CD4-positive, alpha-beta T cell treated with Interleukin-10 for 1 hour (primary cell): Measurements from ENCODE around the gene TRIP11.

ENCODE experiments used
- DNase-seq: peaks from one replicate; pipeline ENCODE4 v3.0.0-alpha.2; 2020

Gene TRIP11

DNA sequence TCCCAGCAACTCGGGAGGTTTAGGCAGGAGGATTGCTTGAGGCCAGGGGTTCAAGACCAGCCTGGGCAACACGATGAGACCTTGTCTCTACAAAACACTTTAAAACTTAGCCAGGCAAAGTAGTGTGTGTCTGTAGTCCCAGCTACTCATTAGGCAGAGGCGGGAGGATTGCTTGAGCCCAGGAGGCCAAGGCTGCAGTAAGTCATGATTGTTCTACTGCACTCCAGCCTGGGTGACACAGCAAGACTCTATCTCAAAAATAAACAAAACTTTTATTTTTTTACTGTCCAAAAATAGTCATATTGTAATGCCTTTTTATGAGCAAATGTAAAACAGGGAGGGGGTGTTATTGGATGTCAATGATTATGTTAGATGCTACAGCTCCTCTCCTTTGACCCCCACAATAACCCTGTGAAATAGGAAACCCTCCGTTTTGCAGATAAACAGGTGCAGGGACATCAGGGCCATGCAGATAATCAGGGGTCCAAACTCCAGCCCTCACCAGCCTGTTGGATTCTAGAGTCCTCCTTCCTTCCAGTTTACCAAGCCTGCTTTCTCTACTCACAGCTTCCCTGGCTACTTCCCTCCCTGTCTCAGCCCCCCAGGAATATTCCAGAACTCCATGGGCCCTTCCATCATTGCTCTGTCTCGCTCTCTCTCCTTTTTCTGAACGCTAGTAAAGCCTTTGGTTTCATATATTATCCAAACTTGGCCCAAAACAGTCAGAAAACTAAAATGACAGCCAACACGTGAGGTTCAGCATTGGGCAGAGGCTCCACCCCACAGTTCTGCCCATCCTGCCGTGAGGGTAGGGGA is 86.5 kb downstream of the TRIP11 start:
- no peak for DNase-seq

DNA sequence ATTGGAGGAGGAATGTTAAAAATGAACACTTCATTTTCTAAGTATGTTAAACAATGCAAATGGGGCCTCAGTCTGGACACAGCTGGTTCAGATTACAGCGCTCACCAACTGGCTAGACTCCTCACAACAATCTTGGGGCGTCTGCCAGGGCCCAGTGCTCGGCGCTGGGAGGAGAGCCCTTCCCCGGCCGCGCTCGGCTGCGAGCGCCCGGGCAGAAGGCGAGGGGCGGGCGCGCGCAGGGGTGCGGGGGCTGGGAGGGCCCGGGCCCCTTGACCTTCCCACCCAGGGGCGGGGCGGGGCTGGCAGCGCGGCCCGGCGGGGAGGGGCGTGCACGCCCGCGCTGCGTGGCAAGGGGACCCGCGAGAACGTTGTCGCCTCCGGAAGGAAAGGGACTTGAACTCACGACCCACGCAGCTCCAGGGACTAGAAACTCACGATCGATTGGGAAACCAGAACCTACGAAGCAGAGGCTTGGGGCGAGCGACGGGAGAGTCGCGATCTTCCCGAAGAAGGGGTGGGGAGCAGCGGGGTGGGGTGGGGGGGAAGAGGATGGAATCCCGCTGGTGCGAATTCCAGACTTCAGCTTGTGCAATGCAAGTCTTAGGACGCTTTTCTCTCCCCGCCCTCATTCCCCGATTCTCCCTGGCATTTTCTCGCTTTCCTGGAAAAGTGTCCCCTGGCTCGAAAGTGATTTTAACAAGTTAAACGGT is 92.2 kb downstream of the TRIP11 start, which contains the start of gene FBLN5:
Gene FBLN5, minus strand, starts transcription at position 220 of the 710 bp plus-strand sequence. CDS start 465 bp downstream, outside the sequence.
- DNase-seq = peak; percentile 24

DNA sequence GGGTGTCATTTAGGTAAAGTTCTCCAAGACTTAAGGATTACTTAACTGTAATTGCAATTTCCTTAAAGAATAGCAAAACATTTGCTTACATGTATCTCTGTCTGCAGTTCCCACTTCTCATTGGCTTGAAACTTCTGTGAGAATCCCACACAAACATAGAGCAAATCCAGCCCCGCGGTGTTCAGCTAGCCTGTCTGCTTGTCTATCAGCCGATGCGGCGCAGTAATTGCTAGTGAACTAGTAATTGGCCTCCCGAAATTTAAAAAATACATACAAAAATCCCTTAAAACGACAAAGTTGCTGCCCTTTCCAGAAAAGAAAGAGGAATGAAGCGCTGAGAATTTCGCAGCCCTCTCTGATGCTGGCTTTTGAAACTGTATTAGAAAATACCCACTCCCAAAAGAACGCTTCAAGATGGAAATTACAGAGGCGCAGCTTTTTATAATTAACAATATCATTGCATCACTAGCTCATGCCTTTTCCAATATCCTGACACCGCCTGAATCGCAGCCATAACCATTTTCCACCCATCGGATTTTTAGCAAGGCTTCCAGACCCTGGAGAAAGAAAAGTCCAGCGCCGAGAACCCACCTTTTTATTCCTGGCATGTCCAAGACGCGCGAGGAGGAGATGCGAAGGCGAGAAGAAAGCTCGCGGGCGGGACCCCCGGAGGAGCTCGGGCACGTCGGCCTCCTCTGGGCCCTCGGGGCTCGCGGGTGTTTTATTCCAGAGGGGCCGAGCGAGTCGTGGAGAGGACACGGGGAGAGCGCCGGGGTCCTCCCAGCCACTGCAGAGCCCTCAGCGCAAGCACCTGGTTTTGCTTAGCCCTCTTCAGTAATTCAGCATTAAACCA is 93.0 kb downstream of the TRIP11 start:
- DNase-seq = no peak

DNA sequence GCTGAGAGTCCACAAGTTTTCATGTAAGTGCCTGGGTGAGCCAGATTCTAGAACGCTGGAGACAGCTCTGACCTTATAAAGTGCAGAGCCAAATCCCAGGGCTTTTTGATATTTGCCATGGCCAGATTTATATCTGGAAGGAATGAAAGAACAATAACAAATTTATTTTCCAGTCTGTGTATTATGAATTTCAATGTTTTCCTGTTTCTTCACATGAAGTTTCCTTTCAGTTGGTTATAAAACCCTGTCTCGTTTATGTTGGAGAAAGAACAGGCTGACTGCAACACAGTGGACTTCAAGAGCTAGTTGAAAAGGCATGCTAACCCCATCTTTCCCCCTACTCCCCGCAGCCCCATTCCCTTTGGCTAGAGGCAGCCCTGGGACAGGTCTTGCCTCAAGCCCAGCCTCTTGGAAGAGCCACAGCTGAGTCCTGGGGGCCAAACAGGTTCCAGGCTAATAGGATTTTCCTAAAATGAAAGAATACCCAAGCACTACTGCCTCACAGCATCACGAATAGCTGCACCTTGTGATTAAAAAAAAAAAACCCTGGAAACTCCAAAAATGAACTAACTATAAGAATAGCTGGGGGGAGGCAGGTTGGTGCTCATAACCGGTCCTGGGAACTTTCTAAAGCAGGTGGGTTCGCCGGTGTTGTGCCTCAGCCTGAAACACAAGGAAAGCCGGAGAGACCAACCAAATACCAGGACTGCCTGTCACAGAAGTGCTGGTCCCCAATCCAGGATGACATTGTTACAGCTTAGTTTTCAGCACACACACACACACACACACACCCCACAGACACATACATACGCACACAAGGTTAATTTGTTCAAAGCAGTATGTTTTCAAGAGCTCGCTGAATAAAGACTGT is 93.9 kb downstream of the TRIP11 start:
- DNase-seq = no peak

DNA sequence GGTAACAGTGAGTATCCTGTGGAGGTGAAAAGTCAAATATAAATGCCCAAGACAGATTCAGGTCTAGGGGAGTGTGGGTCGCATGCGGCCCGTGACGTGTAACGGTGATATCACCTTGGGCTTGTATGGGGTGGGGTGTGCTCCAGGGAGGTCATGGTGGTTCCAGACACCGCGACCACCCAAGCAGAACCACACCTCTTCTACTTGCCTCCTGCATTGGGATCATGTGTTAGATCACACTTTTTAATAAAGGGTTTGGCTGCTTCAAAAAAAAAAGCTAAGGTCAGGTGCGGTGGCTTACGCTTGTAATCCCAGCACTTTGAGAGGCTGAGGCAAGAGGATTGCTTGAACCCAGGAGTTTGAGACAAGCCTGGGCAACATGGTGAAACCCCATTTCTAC is 96.9 kb downstream of the TRIP11 start:
- DNase-seq = no peak

DNA sequence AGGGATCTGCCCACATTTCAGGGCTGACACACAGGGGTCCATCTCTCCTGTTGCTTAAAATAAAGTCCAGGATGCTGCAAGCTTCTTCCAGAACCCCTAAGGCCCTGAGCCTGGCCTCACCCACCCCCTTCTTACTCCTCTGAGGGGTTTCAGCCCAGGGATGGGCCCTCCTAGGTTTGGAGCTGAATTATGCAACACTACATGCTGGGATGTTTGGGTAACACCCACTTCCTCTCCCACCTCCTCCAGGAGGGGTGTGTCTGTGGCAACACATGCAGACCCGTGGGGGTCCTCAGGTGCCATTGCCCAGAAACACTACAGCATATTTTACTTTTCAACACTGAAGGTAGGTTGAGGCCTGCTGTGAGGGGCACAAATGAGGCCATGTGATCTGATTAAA is 97.7 kb downstream of the TRIP11 start:
- DNase-seq = no peak

DNA sequence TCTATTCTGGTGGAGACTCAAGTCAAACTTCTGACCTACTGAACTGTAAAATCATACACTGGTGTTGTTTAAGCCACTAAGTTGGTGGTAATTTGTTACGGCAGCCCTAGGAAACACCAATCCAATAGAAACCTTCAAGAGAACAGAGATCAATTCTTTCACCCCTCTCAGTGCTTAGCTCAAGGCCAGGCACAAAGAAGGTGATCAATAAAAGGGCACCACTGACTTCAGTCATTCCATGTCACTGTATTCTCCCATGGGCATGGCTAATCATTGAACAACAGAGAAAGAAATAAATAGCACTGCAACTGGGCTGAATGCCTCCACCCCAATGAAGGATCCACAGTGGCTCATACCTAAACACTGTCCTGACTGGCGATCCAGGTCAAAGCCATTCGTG is 99.7 kb downstream of the TRIP11 start:
- no peak for DNase-seq

DNA sequence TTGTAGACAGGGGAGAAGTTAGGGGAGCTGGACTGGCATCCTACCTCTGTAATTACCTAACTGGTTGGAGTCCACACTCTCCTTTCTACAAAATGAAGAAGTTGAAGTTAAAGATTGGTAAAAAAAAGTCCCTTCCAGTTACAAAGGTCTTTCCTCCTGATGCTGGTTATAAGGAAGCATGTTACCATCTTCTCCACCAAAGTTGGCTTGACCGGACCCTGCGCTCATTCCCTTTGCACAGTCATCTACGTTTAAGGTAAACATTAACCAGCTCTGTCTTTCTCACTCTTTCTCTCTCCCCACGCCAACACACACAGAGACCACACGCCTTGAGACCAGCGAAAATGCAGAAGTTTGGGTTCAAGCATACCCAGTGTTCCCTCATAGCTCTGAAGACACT is 104.3 kb downstream of the TRIP11 start:
- no peak for DNase-seq

DNA sequence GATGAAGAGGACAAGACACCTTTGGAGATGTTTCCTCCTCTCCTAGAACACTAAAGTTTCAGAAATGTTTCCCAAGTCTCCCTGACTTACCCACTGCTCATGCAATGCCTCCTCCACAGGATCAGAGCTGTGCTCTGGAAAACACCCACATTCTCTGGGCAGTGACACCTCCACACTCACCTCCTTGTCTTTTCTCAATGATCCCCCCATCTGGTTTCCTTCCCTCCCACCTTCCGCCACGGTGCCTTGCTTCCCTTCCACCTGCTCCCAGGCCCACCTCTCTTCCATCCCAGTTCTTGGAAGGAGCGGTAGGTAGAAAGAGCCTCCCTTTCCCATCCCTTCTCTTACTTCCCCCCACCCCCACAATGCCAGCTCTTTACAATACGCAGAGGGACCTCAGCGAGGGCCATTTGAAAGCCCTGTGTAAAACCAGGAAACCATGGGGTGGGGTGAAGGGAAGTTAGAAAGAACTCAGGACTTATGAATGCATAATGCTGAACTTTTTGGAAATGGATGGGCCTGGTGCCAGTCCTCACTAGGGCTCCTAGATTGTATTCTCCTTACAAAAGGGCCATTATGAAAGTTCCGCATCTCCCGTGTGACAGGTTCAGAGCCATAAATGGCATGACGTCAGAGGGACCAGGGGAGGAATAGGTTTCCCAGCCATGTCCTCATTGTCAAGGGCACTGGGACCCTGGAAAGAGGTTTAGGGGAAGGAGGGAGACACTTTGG is 105.1 kb downstream of the TRIP11 start:
- DNase-seq = no peak

DNA sequence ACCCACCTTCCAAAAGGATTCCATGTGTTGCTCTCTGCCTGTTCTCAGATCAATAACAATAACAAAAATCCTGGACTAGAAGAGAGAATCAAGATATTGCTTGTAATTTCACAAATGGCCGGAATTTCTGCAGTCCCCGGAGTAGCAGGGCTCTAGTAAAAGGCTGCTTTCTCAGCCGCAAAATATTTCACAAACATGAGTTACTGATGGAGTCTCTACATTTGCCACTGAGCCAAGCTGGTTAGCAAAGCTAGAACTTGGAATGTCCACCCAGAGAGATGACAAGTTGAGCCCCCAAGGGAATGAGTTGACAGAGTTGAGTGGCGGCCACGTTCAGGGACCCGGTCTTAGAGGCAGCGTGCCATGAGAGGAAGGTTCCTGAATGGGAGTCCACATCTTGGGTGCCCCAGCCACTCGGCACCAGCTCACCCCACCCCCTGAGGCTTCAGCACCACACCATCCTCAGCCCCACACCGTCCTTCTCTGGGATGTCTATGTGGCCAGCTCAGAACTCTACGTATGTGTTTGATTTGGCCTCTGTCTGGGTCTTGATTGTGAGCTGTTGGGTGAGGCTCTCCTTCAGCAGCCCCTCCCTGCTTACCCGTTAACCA is 108.3 kb downstream of the TRIP11 start:
- DNase-seq = no peak

DNA sequence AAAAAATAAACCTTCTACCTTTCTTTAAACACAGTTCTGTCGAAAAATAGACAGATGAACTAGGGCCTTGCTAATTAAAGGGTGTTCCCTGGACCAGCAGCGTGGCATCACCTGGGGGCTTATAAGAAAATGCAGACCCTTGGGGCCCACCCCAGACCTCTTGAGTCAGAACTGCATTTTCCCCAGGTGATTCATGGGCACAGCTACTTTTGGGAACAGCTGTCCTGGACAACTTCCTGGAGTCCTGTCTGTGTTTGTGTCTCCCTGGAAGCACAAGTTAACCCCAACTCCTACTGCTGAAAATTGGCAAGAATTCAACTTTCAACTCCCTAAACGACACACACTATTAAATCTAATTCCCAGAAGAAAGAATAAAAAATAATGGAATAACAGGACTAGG is 110.2 kb downstream of the TRIP11 start:
- no peak for DNase-seq

DNA sequence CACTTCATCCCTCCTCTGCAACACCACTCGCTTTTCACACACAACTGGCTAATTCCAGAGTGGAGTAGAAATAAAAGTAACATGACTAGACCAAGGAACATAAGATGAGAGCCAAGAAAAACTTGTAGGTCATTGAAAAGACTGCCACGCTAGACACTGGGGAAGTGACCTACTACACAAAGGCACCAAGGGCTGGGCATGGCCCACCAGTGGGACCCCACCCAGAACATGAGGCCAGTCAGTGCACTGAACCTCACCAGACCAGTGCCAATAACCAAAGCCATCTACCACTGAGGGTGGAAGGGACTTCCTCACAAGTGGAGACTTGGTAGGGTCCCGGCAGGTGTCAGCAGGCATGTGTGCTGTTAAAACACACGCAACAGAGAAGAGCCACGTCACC is 112.1 kb downstream of the TRIP11 start:
- DNase-seq = no peak

DNA sequence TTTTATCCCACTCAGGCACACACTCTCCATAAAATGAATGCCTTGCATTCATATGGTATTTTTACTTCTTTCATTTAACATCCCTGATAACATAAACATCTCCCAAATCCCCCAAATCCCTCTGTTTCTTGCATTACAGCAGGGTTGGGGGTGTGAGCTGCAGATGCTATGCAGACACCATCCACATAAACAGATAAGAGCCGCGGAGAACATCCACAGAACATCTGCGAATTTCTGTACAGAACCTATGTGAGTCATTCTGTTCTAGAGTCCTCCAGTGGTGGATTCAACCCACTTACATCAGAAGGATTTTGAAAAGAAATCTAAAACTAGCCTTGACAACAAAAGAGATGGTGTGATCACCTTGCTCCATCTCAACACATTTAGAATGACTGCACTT is 112.7 kb downstream of the TRIP11 start:
- no peak for DNase-seq

DNA sequence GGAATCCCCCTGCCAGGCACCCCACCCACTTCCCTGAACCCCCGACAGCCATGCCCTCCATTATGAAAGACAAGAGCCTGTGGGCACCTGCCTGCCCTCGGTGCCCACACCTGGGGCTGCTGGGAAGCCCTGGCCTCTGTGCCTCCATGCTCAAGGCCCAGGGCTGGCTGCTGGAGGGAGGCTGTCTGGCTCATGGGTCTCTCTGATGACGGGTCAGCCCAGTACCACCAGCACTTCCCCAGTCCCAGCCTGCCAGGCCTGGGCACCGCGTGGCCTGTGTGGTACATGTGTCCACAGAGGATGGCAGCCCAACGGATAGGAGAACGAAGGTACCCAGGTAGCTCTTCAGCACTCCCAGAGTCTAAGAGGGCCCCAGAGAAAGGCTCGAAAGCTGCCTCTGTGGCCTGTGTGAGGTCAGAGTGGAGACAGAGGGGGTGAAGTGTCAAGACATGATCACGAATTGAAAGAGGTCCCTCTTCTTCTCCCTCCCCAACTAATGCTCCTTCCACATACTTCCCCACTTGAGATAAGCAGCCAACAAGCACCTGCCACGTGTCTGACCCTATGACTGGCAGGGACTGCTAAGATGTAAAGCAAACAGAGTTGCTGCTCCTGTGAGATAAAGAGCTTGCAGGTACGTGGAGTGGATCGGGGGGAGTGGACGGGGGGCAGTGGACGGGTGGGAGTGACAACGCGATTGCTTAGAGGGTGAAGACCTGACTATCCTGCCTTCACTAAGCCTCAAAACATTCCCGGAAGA is 113.5 kb downstream of the TRIP11 start:
- no peak for DNase-seq

DNA sequence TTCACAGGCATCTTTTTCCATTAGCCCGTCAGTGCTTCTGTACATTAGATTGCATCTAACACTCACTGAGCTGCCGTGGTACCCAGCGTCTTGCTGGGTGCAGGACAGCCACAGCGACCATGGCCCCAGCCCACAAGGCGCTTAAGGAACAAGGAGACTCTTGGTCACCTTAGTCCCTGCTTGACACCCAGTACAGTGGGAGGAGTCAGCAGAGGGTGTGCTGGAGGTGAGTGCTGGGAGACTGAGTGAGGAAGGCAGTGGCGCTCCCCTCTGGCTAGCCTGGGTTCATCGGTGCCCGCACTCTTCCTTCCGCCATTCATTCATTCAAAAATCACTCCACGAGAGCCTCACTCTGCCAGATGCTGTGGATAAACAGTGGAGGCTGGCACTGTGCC is 114.1 kb downstream of the TRIP11 start:
- DNase-seq = no peak

DNA sequence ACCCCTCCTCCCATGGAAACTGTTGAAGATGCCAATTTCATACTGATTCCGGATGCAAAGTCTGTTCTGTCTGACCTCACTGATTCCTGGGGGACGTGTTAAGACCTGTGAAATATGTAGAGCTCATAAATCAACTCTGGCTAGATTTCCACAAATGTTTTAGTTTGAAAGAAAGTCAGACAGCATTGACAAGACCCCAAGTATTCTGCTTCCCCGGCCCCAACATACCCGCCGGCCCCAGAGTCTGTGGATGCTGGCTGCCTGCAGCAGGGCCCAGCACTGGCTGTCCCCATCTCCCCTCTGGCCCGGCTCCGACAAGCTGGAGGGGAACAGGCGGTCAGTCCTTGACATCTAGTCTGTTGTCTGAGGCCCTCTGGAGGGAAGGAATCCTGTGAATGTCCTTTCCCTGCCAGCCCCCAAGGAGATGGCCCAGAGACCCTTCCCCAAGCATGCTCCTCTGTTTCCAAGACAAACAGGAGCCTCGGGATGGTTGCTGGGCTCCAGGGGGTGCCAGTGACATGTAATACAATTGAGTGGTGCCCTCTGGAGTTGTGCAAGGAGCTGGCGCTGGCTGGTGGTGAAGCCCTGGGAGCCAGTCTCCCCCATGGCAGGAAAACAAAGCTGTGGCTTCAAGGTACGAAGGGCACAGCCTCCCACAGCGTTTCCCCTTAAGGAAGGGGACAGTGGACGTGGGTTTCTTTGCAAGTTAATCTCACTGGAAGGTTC is 114.7 kb downstream of the TRIP11 start:
- no peak for DNase-seq

DNA sequence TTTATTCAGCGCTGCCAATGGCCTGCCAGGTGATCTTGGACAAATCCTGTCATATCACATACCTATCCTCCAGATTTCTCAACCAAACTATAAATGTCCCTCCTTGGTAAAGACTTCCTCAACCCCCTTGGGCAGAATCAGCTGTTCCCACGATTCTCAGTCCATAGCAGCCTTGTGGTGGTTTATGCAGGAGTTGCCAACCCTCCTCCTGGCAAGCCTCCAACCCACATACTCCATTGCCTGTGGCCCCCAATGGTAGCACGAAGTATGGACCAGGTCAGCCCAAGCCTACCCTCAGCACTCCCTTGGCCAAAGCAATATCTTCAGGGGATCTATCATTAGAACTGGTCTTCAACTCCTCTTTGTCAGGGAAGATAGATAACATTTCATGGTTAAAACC is 119.3 kb downstream of the TRIP11 start:
- DNase-seq = no peak

DNA sequence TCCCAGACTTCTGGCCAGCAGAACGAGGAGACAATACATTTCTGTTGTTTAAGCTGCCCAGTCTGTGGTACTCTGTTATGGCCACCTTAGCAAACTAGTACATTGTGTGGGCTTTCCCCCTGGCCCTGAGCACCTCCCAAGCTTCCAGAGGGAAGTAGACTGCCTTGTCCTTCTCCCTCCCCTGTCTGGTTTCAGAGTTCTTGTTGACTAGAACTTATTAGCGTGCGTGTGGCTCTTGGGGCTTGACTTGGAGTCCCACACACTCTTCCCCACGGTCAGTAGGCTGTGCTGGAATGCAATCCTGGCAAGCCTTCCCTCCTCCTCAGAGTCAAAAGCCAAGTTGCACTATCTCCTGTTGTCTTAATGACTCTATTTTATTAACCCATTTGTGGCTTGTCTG is 120.0 kb downstream of the TRIP11 start:
- DNase-seq = no peak

DNA sequence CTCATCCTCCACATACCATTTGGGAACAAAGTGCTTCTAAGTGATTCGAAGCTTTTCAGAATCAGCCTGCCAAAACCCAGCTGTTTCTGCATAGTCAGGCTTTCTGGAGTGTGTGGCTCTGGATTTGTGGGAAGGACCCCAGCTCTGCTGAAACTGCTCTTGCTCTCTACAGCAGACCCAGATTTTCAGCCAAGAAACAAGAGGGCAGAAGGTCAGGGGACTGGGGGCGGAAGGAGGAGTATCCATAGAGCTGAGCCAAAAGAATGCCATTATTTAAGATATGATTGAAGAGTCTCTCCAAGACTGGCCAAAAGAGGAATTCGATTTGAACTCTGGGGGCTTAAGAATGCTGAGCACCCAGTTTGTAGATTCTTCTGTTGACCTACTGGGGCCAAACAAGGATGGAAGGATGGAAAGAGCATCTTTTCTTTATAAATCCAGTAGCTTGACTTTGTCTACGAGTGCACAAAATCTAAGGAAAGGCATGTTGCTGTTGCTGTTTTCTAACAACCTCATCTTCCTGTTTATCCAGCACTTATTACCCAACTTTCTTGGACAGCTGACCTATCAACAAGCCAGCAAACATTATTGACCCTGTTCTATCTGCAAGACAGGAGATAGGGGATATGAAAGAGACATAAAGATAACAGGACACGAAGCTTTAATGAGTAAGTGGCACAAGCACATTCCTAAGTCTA is 121.5 kb downstream of the TRIP11 start:
- DNase-seq = no peak
